Measurements from ENCODE around the gene ASTN2. TPM values are rescaled to one million over a fixed set of nuclear protein-coding genes. Genes with fewer than 3 reads are reported as not detected.

Gene ASTN2
- total and polyA plus RNA-seq, 12 donors: 1.9 to 11.1 (median 4.0) TPM

DNA sequence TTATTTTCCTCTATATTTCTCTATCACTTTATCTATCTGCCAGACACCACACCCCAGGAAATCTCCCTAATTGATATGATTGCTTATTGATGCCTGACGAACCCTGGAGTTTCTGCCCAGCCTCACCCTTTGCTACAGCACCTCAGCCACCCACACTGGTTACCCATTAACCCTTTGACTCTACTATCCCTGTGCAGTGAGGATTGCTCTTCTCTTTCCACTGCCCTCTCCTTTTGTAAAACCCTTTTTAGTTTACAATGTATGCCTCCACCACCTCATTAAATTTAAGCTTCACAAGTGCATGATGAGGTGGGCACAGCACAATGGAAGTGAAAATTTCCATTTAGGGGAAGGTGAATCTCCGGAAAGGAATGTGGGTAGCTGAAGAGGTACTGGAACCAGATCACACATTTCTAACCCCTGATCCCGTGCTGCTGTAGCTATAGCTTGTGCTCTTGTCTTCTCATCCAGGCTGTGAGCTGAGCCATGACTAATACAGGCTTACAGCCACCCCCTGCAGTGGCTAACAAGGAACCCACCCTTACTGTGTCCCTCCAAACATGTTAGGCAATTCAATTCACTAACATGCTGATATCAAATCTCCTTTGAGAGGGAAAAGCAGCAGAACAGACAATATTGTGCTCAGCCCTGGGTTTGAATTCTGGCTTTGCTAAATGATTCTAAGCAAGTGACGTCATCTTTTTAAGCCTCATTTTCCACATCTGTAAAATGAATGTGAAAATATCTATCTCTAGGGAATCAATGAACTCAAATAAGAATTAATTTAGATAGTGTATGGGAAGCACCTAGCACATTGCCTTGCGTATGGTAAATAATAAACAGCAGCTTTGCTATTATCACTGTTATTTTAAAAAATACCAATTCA, 914.6 kb downstream of the ASTN2 start:
- DNase-seq (no peak), ATAC-seq (peak in 1 of 8 donors; percentile 77)
- Histone ChIP-seq H3K27ac (no peak overlapping the region), H3K27me3 (no peaks in the 10 kb centered on the region), H3K4me1 (peaks cover 0 to 9% (median 0%) of the 10 kb centered on the region in 9 donors), H3K9me3 (no peaks in the 10 kb centered on the region), H3K4me3 (no peak overlapping the region), H3K36me3 (no peaks in the 10 kb centered on the region)
- intact Hi-C loops (cut with DNase I): loop anchor here in 8 of 10 donors (5.0 to 10.0 kb wide), 9 partner anchors 72 to 905 kb away; partner anchors contain the start of gene PAPPA (in 4 of the 8)
- TF ChIP-seq, protein P1, sequence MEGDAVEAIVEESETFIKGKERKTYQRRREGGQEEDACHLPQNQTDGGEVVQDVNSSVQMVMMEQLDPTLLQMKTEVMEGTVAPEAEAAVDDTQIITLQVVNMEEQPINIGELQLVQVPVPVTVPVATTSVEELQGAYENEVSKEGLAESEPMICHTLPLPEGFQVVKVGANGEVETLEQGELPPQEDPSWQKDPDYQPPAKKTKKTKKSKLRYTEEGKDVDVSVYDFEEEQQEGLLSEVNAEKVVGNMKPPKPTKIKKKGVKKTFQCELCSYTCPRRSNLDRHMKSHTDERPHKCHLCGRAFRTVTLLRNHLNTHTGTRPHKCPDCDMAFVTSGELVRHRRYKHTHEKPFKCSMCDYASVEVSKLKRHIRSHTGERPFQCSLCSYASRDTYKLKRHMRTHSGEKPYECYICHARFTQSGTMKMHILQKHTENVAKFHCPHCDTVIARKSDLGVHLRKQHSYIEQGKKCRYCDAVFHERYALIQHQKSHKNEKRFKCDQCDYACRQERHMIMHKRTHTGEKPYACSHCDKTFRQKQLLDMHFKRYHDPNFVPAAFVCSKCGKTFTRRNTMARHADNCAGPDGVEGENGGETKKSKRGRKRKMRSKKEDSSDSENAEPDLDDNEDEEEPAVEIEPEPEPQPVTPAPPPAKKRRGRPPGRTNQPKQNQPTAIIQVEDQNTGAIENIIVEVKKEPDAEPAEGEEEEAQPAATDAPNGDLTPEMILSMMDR (IDR thresholded peaks at IDR 0.05): no peak
- WGBS, 2 donors: 75 to 85% methylated on average over 5 of the region's 5 CpGs

DNA sequence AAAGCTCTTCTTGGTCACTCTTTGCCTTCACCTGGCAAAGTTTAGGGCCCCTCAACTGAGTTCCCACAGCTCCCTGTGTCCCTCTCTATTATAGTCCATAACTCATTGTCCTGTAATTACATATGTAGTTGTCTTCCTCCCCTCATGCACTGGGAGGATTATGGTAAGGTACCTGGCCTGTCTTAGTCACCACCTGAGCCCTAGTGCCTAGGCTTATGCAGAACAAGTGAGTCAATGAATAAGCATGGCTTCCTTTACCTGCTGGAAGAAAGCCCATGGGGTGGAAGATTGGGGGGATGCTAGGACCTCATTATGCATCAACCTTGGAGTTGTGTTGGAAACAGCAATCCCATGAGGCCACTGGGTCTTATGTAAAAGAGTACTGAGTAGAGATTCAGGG, 915.4 kb downstream of the ASTN2 start:
- DNase-seq (no peak), ATAC-seq (no peak)
- H3K36me3 ChIP-seq: no peaks in the 10 kb centered on the region
- no peaks in the 10 kb centered on the region for H3K27me3 ChIP-seq
- H3K27ac ChIP-seq: no peak overlapping the region
- no peak overlapping the region for H3K4me3 ChIP-seq
- no peaks in the 10 kb centered on the region for H3K9me3 ChIP-seq
- intact Hi-C loops (cut with DNase I): loop anchor here in 8 of 10 donors (5.0 to 10.0 kb wide), 9 partner anchors 73 to 905 kb away; partner anchors contain the start of gene PAPPA (in 4 of the 8)
- TF ChIP-seq, protein P1 (IDR thresholded peaks at IDR 0.05): no peak
- H3K4me1 ChIP-seq: peaks cover 0 to 9% (median 0%) of the 10 kb centered on the region in 9 donors

DNA sequence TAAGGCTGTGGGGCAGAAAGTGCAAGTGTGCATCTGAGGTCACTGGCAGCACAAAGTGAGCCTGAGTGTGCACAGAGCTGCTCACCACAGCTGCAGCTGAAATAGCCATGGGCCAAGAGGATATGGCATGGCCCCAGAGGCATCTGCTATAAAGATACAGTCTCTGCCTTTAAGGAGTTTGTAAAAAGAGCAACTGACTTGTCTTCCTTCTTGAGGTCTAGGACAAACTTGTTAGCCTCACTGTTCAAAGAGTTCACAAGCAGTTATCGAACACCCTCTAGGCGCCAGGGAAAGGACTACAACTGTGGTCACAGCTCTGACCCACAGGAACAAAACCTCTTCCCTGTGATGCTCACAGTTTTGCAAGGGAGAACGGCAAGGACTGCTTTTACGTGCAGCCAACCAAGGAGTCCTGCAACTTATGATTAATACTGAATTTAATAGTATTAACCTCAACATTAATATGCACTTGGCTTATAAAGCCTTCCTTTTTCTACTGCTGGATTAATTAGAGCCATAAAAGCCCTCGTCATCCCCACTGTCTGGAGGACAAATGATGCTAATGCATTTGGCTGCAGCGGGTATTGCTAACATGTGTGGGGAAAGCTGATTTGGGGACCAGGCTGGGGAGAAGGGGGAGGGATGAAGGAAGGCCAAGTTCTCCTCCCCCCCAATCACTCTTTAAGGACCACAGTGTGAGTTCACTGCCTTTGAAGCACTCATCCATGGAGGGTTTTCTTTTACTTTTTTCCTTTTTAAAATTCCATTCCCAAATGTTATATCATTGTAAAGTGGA, 917.6 kb downstream of the ASTN2 start:
- ATAC-seq: peak; percentile 22 to 59 (median 46)
- intact Hi-C loops (cut with DNase I): loop anchor here in 8 of 10 donors (5.0 to 10.0 kb wide), 9 partner anchors 75 to 902 kb away; partner anchors contain the start of gene PAPPA (in 4 of the 8)
- Histone ChIP-seq H3K27me3 (no peaks in the 10 kb centered on the region), H3K27ac (peak overlapping the region in 1 of 10 donors; percentile 15), H3K9me3 (no peaks in the 10 kb centered on the region), H3K36me3 (no peaks in the 10 kb centered on the region), H3K4me1 (peaks cover 0 to 9% (median 0%) of the 10 kb centered on the region in 9 donors), H3K4me3 (no peak overlapping the region)
- peak in 1 of 2 donors; percentile 9 for DNase-seq
- 72 to 78% methylated on average over 6 of the region's 6 CpGs for WGBS, 2 donors
- TF ChIP-seq, protein P1 (IDR thresholded peaks at IDR 0.05): peak in 2 of 9 donors; percentile 19 to 36

DNA sequence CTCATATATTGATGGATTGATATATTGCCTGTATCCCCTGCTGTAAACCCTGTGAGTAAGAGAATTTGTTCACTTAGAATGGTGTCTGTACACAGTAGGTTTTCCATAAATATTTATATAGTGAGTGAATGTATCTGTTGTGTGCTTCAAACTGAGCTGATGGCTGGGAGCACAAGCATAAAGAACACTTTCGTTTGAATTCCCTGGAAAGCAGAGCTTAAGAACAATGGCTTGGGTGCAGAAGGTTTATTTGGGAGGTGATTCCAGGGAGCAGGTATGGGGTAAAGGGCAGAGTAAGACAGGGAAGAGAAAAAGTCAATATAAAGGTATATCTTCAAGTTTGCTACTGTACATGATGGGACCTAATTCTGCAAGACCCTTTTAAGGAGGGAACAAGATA, 918.7 kb downstream of the ASTN2 start:
- H3K36me3 ChIP-seq: no peaks in the 10 kb centered on the region
- H3K4me3 ChIP-seq: no peak overlapping the region
- no peaks in the 10 kb centered on the region for H3K9me3 ChIP-seq
- WGBS, 2 donors: 65 to 70% methylated on average over 1 of the region's 1 CpG
- TF ChIP-seq, protein P1 (IDR thresholded peaks at IDR 0.05): no peak
- intact Hi-C loops (cut with DNase I): loop anchor here in 8 of 10 donors (5.0 to 10.0 kb wide), 9 partner anchors 76 to 901 kb away; partner anchors contain the start of gene PAPPA (in 4 of the 8)
- H3K4me1 ChIP-seq: peaks cover 0 to 9% (median 0%) of the 10 kb centered on the region in 9 donors
- H3K27ac ChIP-seq: no peak overlapping the region
- DNase-seq (no peak), ATAC-seq (no peak)
- H3K27me3 ChIP-seq: no peaks in the 10 kb centered on the region
